CD8-positive, alpha-beta memory T cell (primary cell): ENCODE data around the gene ZNF624. TPM values are rescaled to one million over a fixed set of nuclear protein-coding genes. Genes with fewer than 3 reads are reported as not detected.
A peak's percentile ranks its signal among the peaks of the same experiment; 100 is the strongest.
"Not testable (repeated sequence)": the region's sequence is repeated elsewhere in the genome, so short reads cannot be mapped to it uniquely, and the experiment has no call there.

Source experiments
- CTCF ChIA-PET: fragments of 350-600 bp; sonication (Branson Sonifier 250); formaldehyde crosslinking; loops from one replicate; lab custom pipeline; 2021; ENCODE audit warnings: antibody characterized with exemption; lab: Charles Lee
- POLR2A ChIA-PET: fragments of 350-600 bp; sonication (Branson Sonifier 250); formaldehyde crosslinking; loops from one replicate; lab custom pipeline; 2021; ENCODE audit warnings: antibody characterized with exemption; lab: Charles Lee
- DNase-seq, 5 donors: peaks; one replicate each; pipeline versions ENCODE4 v3.0.0 to v3.0.0-alpha.2; 2020 to 2022; ENCODE audit warnings: mixed read lengths in 1 of 5
- H3K27ac ChIP-seq: one replicate; pipeline ENCODE4 v1.7.0; 2013; ENCODE audit warnings: low read depth, mild to moderate bottlenecking, low read length, moderate library complexity
- H3K27me3 ChIP-seq: 2 replicates; pipeline ENCODE4 v1.7.0; 2013; ENCODE audit warnings: low read length, mild to moderate bottlenecking; ENCODE audit not compliant: insufficient read depth, poor library complexity, severe bottlenecking
- H3K36me3 ChIP-seq: 2 replicates; pipeline ENCODE4 v1.7.0; 2013; ENCODE audit warnings: mild to moderate bottlenecking, low read length, moderate library complexity; ENCODE audit not compliant: insufficient read depth
- H3K4me1 ChIP-seq: 2 replicates; pipeline ENCODE4 v1.7.0; 2013; ENCODE audit warnings: mild to moderate bottlenecking, low read length, moderate library complexity; ENCODE audit not compliant: insufficient read depth
- H3K4me3 ChIP-seq: 2 replicates; pipeline ENCODE4 v1.7.0; 2013; ENCODE audit warnings: mild to moderate bottlenecking, low read length
- H3K9me3 ChIP-seq: 2 replicates; pipeline ENCODE4 v1.7.0; 2013; ENCODE audit warnings: mild to moderate bottlenecking, low read length
- H3K27ac Mint-ChIP-seq, 8 donors: one replicate each; pipeline ENCODE4 v1.8.0; 2020 to 2021; ENCODE audit warnings: mixed read lengths in 8 of 8, mild to moderate bottlenecking in 6 of 8, inconsistent platforms in 3 of 8, moderate library complexity in 3 of 8
- H3K27me3 Mint-ChIP-seq, 2 donors: one replicate each; pipeline ENCODE4 v1.8.0; 2020 to 2021; ENCODE audit warnings: mixed read lengths in 2 of 2, mild to moderate bottlenecking in 1 of 2, moderate library complexity in 1 of 2
- H3K36me3 Mint-ChIP-seq, 3 donors: one replicate each; pipeline ENCODE4 v1.8.0; 2020 to 2021; ENCODE audit warnings: mixed read lengths in 3 of 3, inconsistent platforms in 1 of 3, mild to moderate bottlenecking in 1 of 3
- H3K4me1 Mint-ChIP-seq, 3 donors: one replicate each; pipeline ENCODE4 v1.8.0; 2020 to 2021; ENCODE audit warnings: mixed read lengths in 3 of 3, inconsistent platforms in 1 of 3, mild to moderate bottlenecking in 1 of 3
- H3K4me3 Mint-ChIP-seq, 7 donors: one replicate each; pipeline ENCODE4 v1.8.0; 2020 to 2021; ENCODE audit warnings: mixed read lengths in 7 of 7, mild to moderate bottlenecking in 6 of 7, moderate library complexity in 4 of 7, inconsistent platforms in 2 of 7
- H3K9me3 Mint-ChIP-seq, 5 donors: one replicate each; pipeline ENCODE4 v1.8.0; 2020 to 2022; ENCODE audit warnings: mixed read lengths in 5 of 5, mild to moderate bottlenecking in 3 of 5, moderate library complexity in 2 of 5, inconsistent platforms in 1 of 5
- polyA plus RNA-seq: library from polyadenylated mRNA; unstranded; fragments of 300-500 nt; fragmentation: Illumina TruSeq; gene quantifications from one replicate; pipeline ENCODE4 v1.2.3, GENCODE V29; 2021
- total RNA-seq, 2 experiments: library from RNA; stranded (reverse); gene quantifications; one replicate each; pipeline ENCODE4 v1.2.3, GENCODE V29; 2021

ZNF624 gene
- total RNA-seq, result 1 to 10 TPM; 5.3 to 5.8 TPM
- 3.3 TPM for polyA plus RNA-seq

GRCh38 chr17:16653367-16654041 lies at the start of gene ZNF624:
Gene ZNF624 (minus strand): TSS chr17:16653850.
- Mint-ChIP-seq H3K9me3 (no peaks in the 10 kb centered on the region), H3K27ac (peak within 1 kb of the TSS; percentile 10 to 86 (median 79)), H3K4me3 (peak within 1 kb of the TSS; percentile 79 to 95 (median 87)), H3K27me3 (peaks cover 0 to 10% of the 10 kb centered on the region in 2 donors), H3K36me3 (peaks cover 0 to 13% (median 5%) of the 10 kb centered on the region in 3 donors), H3K4me1 (peaks cover 18 to 20% (median 18%) of the 10 kb centered on the region in 3 donors)
- Histone ChIP-seq H3K27ac (peak within 1 kb of the TSS; percentile 49), H3K4me1 (peaks cover 11% of the 10 kb centered on the region), H3K36me3 (no peaks in the 10 kb centered on the region), H3K4me3 (peak within 1 kb of the TSS; percentile 72), H3K9me3 (no peaks in the 10 kb centered on the region), H3K27me3 (no peaks in the 10 kb centered on the region)
- CTCF ChIA-PET, result interaction anchor here (1.6 kb wide), 1 partner anchor 21 kb away, joined by 3 read pairs; no protein-coding TSS in a partner anchor
- peak; percentile 78 to 89 (median 81) for DNase-seq
- POLR2A ChIA-PET, result no interaction called here

- H3K27me3 Mint-ChIP-seq, H3K4me1 ChIP-seq, H3K9me3 ChIP-seq, CTCF ChIA-PET, H3K36me3 ChIP-seq, H3K4me3 Mint-ChIP-seq, POLR2A ChIA-PET, H3K36me3 Mint-ChIP-seq, H3K27ac ChIP-seq, DNase-seq, H3K4me3 ChIP-seq, H3K27me3 ChIP-seq, H3K4me1 Mint-ChIP-seq, H3K9me3 Mint-ChIP-seq, H3K27ac Mint-ChIP-seq: not testable (repeated sequence)
Observed at GRCh38 chr17:16697603-16698002, 44.0 kb upstream of the ZNF624 start.

- peak overlapping the region in 1 of 7 donors; percentile 33 for H3K4me3 Mint-ChIP-seq
- H3K4me3 ChIP-seq, H3K36me3 Mint-ChIP-seq, H3K27ac Mint-ChIP-seq, H3K27ac ChIP-seq, H3K4me1 ChIP-seq, POLR2A ChIA-PET, H3K36me3 ChIP-seq, H3K9me3 Mint-ChIP-seq, H3K27me3 ChIP-seq, H3K4me1 Mint-ChIP-seq, H3K27me3 Mint-ChIP-seq, DNase-seq, H3K9me3 ChIP-seq: not testable (repeated sequence)
- CTCF ChIA-PET, result interaction anchor here (0.9 kb wide), 2 partner anchors 15 to 154 kb away, joined by 3 read pairs; no protein-coding TSS in a partner anchor
Observed at GRCh38 chr17:16690447-16690846, 36.8 kb upstream of the ZNF624 start.

GRCh38 chr17:16689731-16690281 lies 36.2 kb upstream of the ZNF624 start, which contains the start of gene CCDC144A:
Gene CCDC144A (plus strand): TSS chr17:16690241. CDS start chr17:16690401, 160 bp downstream.
- H3K27me3 Mint-ChIP-seq, result peaks cover 0 to 11% of the 10 kb centered on the region in 2 donors
- H3K36me3 Mint-ChIP-seq, H3K4me1 ChIP-seq, H3K9me3 Mint-ChIP-seq, H3K4me1 Mint-ChIP-seq, H3K9me3 ChIP-seq, H3K27me3 ChIP-seq, H3K27ac ChIP-seq, H3K36me3 ChIP-seq, H3K27ac Mint-ChIP-seq, POLR2A ChIA-PET, H3K4me3 ChIP-seq: not testable (repeated sequence)
- peak; percentile 37 to 69 (median 40) for DNase-seq
- H3K4me3 Mint-ChIP-seq, result peak within 1 kb of the TSS in 2 of 7 donors; percentile 33 to 55
- CTCF ChIA-PET, result interaction anchor here (0.9 kb wide), 2 partner anchors 14 to 153 kb away, joined by 3 read pairs; no protein-coding TSS in a partner anchor

GRCh38 chr17:16687151-16687550 lies 33.5 kb upstream of the ZNF624 start:
- H3K4me3 ChIP-seq, H3K9me3 ChIP-seq, H3K4me1 ChIP-seq, H3K27ac ChIP-seq, POLR2A ChIA-PET, CTCF ChIA-PET, DNase-seq, H3K27ac Mint-ChIP-seq, H3K36me3 ChIP-seq, H3K9me3 Mint-ChIP-seq, H3K36me3 Mint-ChIP-seq, H3K4me3 Mint-ChIP-seq, H3K27me3 ChIP-seq: not testable (repeated sequence)
- Mint-ChIP-seq H3K4me1 (peaks cover 0 to 11% (median 6%) of the 10 kb centered on the region in 3 donors), H3K27me3 (peaks cover 15 to 16% of the 10 kb centered on the region in 2 donors)

GRCh38 chr17:16686019-16686418 lies 32.4 kb upstream of the ZNF624 start:
- not testable (repeated sequence) for H3K4me1 ChIP-seq

GRCh38 chr17:16683290-16684138 lies 29.9 kb upstream of the ZNF624 start:
- POLR2A ChIA-PET, result not testable (repeated sequence)

More at GRCh38 chr17:16686019-16686418, 32.4 kb upstream of the ZNF624 start:
- H3K27me3 Mint-ChIP-seq, result peaks cover 15 to 19% of the 10 kb centered on the region in 2 donors
- DNase-seq, H3K36me3 ChIP-seq, CTCF ChIA-PET, H3K9me3 Mint-ChIP-seq, H3K4me3 Mint-ChIP-seq, H3K4me3 ChIP-seq, H3K27ac ChIP-seq, H3K27me3 ChIP-seq, H3K9me3 ChIP-seq, H3K27ac Mint-ChIP-seq, H3K36me3 Mint-ChIP-seq, POLR2A ChIA-PET: not testable (repeated sequence)
- H3K4me1 Mint-ChIP-seq, result peaks cover 0 to 11% (median 6%) of the 10 kb centered on the region in 3 donors

More at GRCh38 chr17:16683290-16684138, 29.9 kb upstream of the ZNF624 start:
- H3K36me3 ChIP-seq, H3K4me3 ChIP-seq, H3K9me3 ChIP-seq, H3K27ac ChIP-seq, H3K9me3 Mint-ChIP-seq, H3K4me1 ChIP-seq, DNase-seq, CTCF ChIA-PET, H3K36me3 Mint-ChIP-seq, H3K27me3 ChIP-seq: not testable (repeated sequence)
- H3K4me1 Mint-ChIP-seq, result peaks cover 0 to 11% (median 6%) of the 10 kb centered on the region in 3 donors
- peaks cover 16 to 19% of the 10 kb centered on the region in 2 donors for H3K27me3 Mint-ChIP-seq
- peak overlapping the region in 1 of 7 donors; percentile 20 for H3K4me3 Mint-ChIP-seq
- peak overlapping the region in 2 of 8 donors; percentile 11 to 42 for H3K27ac Mint-ChIP-seq
